ENCODE measurements around the gene PLEKHM2. TPM values are rescaled to one million over a fixed set of nuclear protein-coding genes. Genes with fewer than 3 reads are reported as not detected.

The PLEKHM2 gene
- total and polyA plus RNA-seq, 9 donors: 22.1 to 81.8 (median 50.1) TPM

GRCh38 chr1:15719381-15720120 is 35.4 kb downstream of the PLEKHM2 start:
- 88 to 92% (median 90%) methylated on average over 12 of the region's 12 CpGs for WGBS, 3 donors
- H3K4me3 ChIP-seq: no peak overlapping the region
- no peaks in the 10 kb centered on the region for H3K9me3 ChIP-seq
- no peak overlapping the region for H3K27ac ChIP-seq
- DNase-seq: no peak
- peaks cover 2% of the 10 kb centered on the region for H3K36me3 ChIP-seq
- intact Hi-C loops (cut with DNase I): no loop called here
- peaks cover 6% of the 10 kb centered on the region for H3K4me1 ChIP-seq (ENCODE audit: insufficient read depth)
- TF ChIP-seq CTCF (IDR thresholded peaks at IDR 0.05) (no peak), EP300 (IDR thresholded peaks at IDR 0.05) (no peak), POLR2A (IDR thresholded peaks at IDR 0.05) (no peak)
- H3K27me3 ChIP-seq: no peaks in the 10 kb centered on the region

DNA sequence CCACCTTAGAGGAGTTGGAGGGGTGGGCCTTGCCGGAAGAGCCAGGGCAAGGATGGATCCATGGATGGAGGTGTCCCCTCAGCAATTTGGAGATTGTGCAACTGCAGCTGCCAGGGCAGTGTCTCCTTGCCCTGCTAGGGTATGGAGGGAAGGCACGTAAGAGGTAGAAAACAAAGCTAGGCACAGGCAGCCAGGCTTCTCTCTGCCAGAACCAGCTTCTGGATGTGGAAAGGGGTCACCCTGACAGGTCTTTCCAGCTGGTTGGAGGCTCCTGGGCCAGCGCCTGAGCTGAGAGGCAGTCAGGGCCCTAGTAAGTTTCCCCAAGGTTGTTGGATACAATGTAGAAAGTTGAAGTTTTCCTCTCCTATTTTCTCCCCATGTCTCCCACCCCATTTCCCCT is 36.7 kb downstream of the PLEKHM2 start:
- H3K9me3 ChIP-seq: no peaks in the 10 kb centered on the region
- H3K4me3 ChIP-seq: no peak overlapping the region
- DNase-seq: no peak
- no peak overlapping the region for H3K27ac ChIP-seq
- intact Hi-C loops (cut with DNase I): no loop called here
- no peaks in the 10 kb centered on the region for H3K4me1 ChIP-seq (ENCODE audit: insufficient read depth)
- H3K27me3 ChIP-seq: no peaks in the 10 kb centered on the region
- peaks cover 2% of the 10 kb centered on the region for H3K36me3 ChIP-seq
- no peak for TF ChIP-seq CTCF (IDR thresholded peaks at IDR 0.05)
- no peak for TF ChIP-seq EP300 (IDR thresholded peaks at IDR 0.05)
- no peak for TF ChIP-seq POLR2A (IDR thresholded peaks at IDR 0.05)
- 73 to 89% (median 87%) methylated on average over 3 of the region's 3 CpGs for WGBS, 3 donors

- no peak for TF ChIP-seq CTCF (IDR thresholded peaks at IDR 0.05)
- Histone ChIP-seq H3K27me3 (no peaks in the 10 kb centered on the region), H3K27ac (no peak overlapping the region), H3K9me3 (no peaks in the 10 kb centered on the region), H3K36me3 (peaks cover 2% of the 10 kb centered on the region), H3K4me1 (ENCODE audit: insufficient read depth) (no peaks in the 10 kb centered on the region), H3K4me3 (no peak overlapping the region)
- WGBS, 3 donors: 86 to 93% (median 92%) methylated on average over 4 of the region's 4 CpGs
- no peak for DNase-seq
- intact Hi-C loops (cut with DNase I): no loop called here
Measured at GRCh38 chr1:15722411-15722810, 38.3 kb downstream of the PLEKHM2 start.

DNA sequence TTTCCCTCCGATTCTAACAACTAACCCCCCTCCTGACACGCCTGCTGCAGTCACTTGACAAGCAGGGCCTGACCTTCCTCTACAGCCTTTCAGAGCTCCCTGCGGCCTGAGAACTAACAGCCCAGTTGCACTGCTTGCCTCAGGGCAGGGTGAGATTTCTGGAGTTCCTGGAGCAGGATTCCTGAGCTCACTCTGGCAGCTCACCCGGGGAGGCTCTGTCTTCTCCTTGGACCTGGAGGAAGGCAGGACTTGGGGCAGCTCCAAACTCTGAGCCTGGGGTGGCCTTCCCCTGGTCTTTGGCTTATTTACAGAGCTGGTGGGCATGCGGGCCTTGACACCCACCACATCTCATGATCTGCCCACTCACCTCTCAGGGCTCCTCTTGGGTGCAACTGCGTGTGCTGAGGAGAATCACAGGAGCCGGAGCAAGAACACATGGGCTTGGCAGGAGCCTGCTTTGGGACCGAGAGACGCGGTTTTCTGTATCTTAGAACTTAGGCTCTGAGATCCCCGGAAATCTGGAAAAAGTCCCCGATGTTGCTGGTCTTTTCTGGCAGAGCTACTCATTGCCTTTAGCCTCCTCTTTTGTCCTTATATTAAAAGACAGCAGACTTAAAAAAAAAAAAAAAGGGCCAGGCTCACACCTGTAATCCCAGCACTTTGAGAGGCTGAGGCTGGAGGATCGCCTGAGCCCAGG is 38.9 kb downstream of the PLEKHM2 start:
- no peak for DNase-seq
- 78 to 89% (median 85%) methylated on average over 13 of the region's 13 CpGs for WGBS, 3 donors

More for the DNA sequence above, 38.9 kb downstream of the PLEKHM2 start:
- Histone ChIP-seq H3K4me3 (no peak overlapping the region), H3K27ac (no peak overlapping the region), H3K36me3 (peaks cover 2% of the 10 kb centered on the region), H3K9me3 (no peaks in the 10 kb centered on the region), H3K4me1 (ENCODE audit: insufficient read depth) (no peaks in the 10 kb centered on the region), H3K27me3 (no peaks in the 10 kb centered on the region)
- intact Hi-C loops (cut with DNase I): no loop called here
- no peak for TF ChIP-seq POLR2A (IDR thresholded peaks at IDR 0.05)
- no peak for TF ChIP-seq CTCF (IDR thresholded peaks at IDR 0.05)
- TF ChIP-seq EP300 (IDR thresholded peaks at IDR 0.05): no peak

Measured in ovary (tissue), 9 donors.